Panc1 (cell line): ENCODE data around the gene MRPL2. TPM values are rescaled to one million over a fixed set of nuclear protein-coding genes. Genes with fewer than 3 reads are reported as not detected.
A peak's percentile ranks its signal among the peaks of the same experiment; 100 is the strongest.

Experiments
- ATAC-seq: fragments of 200-7000 bp; cut with Tn5 transposase; 2 replicates; pipeline ENCODE4 v1.9.1; 2020; ENCODE audit warnings: mild to moderate bottlenecking, moderate library complexity
- BruUV-seq: library from RNA; stranded (reverse); fragments of 400-500 nt; replicated peaks from 2 replicates; lab custom pipeline; 2021; lab: Mats Ljungman, UMichigan
- CTCF ChIA-PET: fragments of 300-600 bp; sonication (Branson Sonifier 250); formaldehyde crosslinking; loops from one replicate; lab custom pipeline; 2022; ENCODE audit warnings: antibody characterized with exemption; lab: Charles Lee
- POLR2A ChIA-PET: fragments of 300-600 bp; sonication (Branson Sonifier 250); formaldehyde crosslinking; loops from one replicate; lab custom pipeline; 2022; ENCODE audit warnings: antibody characterized with exemption; lab: Charles Lee
- DNase-seq: peaks from one replicate; pipeline ENCODE4 v3.0.0-alpha.2; 2010; ENCODE audit warnings: low read depth, low spot score
- H3K27ac ChIP-seq: 2 replicates; pipeline ENCODE4 v1.5.1; 2011; ENCODE audit warnings: mild to moderate bottlenecking, low read length, inconsistent platforms
- H3K27me3 ChIP-seq: fragments of 200-500 bp; sonication (Bioruptor generic); 2 replicates; pipeline ENCODE4 v1.6.0; 2014; ENCODE audit warnings: low read length, inconsistent platforms; ENCODE audit not compliant: control insufficient read depth, insufficient read depth
- H3K36me3 ChIP-seq: fragments of 200-500 bp; sonication (Bioruptor generic); 2 replicates; pipeline ENCODE4 v1.5.1; 2014; ENCODE audit warnings: inconsistent platforms, mild to moderate bottlenecking, low read length, moderate library complexity; ENCODE audit not compliant: control insufficient read depth, insufficient read depth
- H3K4me1 ChIP-seq: 2 replicates; pipeline ENCODE4 v1.5.1; 2011; ENCODE audit warnings: inconsistent platforms, mild to moderate bottlenecking, low read length, moderate library complexity; ENCODE audit not compliant: control insufficient read depth, insufficient read depth
- H3K4me3 ChIP-seq, 2 experiments: 2 replicates each; pipeline ENCODE4 v1.5.1; 2011 to 2012; ENCODE audit warnings: low read depth in 2 of 2, low read length in 2 of 2, mild to moderate bottlenecking in 2 of 2, inconsistent platforms in 1 of 2, moderate library complexity in 1 of 2
- H3K9me3 ChIP-seq: fragments of 200-500 bp; sonication (Bioruptor generic); 2 replicates; pipeline ENCODE4 v1.5.1; 2014; ENCODE audit warnings: low read depth, mild to moderate bottlenecking, inconsistent platforms, low read length, moderate library complexity; ENCODE audit not compliant: control insufficient read depth, insufficient read depth
- POLR2AphosphoS5 ChIP-seq: IDR thresholded peaks from 2 replicates; pipeline ENCODE4 v1.6.1; 2012; ENCODE audit warnings: mild to moderate bottlenecking, low read depth, low read length, moderate library complexity
- SIN3A ChIP-seq: IDR thresholded peaks from 2 replicates; pipeline ENCODE4 v1.6.1; 2012; ENCODE audit warnings: low read depth, mild to moderate bottlenecking, low read length, moderate library complexity, borderline replicate concordance; ENCODE audit not compliant: insufficient read depth
- TCF7L2 ChIP-seq: IDR thresholded peaks from 2 replicates; pipeline ENCODE4 v1.6.1; 2011; ENCODE audit warnings: mild to moderate bottlenecking, low read depth, low read length, inconsistent platforms
- in situ Hi-C: cut with HindIII; loops from 2 replicates; pipeline ENCODE4 v1.10.0; 2016; ENCODE audit warnings: low sequenced_read_pairs, low pct_unique_long_range_greater_than_20kb
- intact Hi-C: fragments of 100-400 bp; cut with micrococcal nuclease; formaldehyde crosslinking; loops from one replicate; pipeline ENCODE4 v1.10.0; 2022; ENCODE audit not compliant: unreplicated experiment
- total RNA-seq: library from RNA; stranded (reverse); gene quantifications from one replicate; pipeline ENCODE4 v1.2.1, GENCODE V29; 2021; ENCODE audit not compliant: unreplicated experiment
- TF ChIP-seq, protein P1 (sequence below): fragments of 450-650 bp; IDR thresholded peaks from 2 replicates; pipeline ENCODE4 v1.5.1; 2017; ENCODE audit warnings: mild to moderate bottlenecking
- TF ChIP-seq, protein P2 (sequence below), 2 experiments: IDR thresholded peaks; 2 replicates each; pipeline ENCODE4 v1.6.1; 2011 to 2012; ENCODE audit warnings: low read depth in 2 of 2, control low read depth in 1 of 2, low read length in 1 of 2, mild to moderate bottlenecking in 1 of 2, moderate library complexity in 1 of 2; ENCODE audit not compliant: insufficient read depth in 1 of 2

Gene MRPL2
- total RNA-seq, 1 experiment from 2014 or later, result 65.6 TPM

DNA sequence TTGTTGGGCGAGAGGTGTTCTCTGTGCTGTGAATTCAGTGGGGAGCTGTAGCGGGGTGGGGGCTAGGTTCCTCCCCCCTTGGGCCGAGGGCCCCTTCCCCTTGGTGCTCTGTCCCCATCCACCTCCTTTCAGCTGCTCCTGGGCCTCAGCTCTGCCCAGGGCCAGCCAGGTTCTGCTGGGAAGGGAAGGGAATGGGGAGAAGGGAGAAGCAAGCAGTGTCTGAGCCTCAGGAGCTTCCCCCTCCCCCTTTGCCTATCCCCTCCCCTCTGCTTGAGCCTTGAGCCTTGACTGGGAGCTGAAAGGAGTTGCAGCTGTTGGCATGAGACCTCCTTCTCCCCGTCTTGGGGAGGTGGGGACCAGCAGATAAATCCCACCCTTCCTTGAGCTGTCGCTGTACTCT lies 38.4 kb downstream of the MRPL2 start:
- intact Hi-C loops, result no loop called here
- Histone ChIP-seq H3K36me3 (peaks cover 5% of the 10 kb centered on the region; the same call in 1 of the 2 replicates), H3K4me1 (peaks cover 17% of the 10 kb centered on the region), H3K9me3 (no peaks in the 10 kb centered on the region), H3K27ac (peak overlapping the region; percentile 89), H3K4me3 (peak overlapping the region; percentile 63 to 99), H3K27me3 (no peaks in the 10 kb centered on the region)
- in situ Hi-C loops, result no loop called here
- CTCF ChIA-PET, result interaction anchor here (1.1 kb wide), 1 partner anchor 119 kb away, joined by 3 read pairs; no protein-coding TSS in a partner anchor
- DNase-seq, result no peak
- POLR2A ChIA-PET, result interaction anchor here (0.6 to 0.7 kb wide), 3 partner anchors 16 to 706 kb away, joined by 3 to 5 read pairs (median 3); no protein-coding TSS in a partner anchor
- peak; percentile 43 for ATAC-seq
- no TSS peak for BruUV-seq
- TF ChIP-seq TCF7L2, result no peak
- no peak for TF ChIP-seq SIN3A
- TF ChIP-seq, protein P1, sequence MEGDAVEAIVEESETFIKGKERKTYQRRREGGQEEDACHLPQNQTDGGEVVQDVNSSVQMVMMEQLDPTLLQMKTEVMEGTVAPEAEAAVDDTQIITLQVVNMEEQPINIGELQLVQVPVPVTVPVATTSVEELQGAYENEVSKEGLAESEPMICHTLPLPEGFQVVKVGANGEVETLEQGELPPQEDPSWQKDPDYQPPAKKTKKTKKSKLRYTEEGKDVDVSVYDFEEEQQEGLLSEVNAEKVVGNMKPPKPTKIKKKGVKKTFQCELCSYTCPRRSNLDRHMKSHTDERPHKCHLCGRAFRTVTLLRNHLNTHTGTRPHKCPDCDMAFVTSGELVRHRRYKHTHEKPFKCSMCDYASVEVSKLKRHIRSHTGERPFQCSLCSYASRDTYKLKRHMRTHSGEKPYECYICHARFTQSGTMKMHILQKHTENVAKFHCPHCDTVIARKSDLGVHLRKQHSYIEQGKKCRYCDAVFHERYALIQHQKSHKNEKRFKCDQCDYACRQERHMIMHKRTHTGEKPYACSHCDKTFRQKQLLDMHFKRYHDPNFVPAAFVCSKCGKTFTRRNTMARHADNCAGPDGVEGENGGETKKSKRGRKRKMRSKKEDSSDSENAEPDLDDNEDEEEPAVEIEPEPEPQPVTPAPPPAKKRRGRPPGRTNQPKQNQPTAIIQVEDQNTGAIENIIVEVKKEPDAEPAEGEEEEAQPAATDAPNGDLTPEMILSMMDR, result no peak
- TF ChIP-seq, protein P2, sequence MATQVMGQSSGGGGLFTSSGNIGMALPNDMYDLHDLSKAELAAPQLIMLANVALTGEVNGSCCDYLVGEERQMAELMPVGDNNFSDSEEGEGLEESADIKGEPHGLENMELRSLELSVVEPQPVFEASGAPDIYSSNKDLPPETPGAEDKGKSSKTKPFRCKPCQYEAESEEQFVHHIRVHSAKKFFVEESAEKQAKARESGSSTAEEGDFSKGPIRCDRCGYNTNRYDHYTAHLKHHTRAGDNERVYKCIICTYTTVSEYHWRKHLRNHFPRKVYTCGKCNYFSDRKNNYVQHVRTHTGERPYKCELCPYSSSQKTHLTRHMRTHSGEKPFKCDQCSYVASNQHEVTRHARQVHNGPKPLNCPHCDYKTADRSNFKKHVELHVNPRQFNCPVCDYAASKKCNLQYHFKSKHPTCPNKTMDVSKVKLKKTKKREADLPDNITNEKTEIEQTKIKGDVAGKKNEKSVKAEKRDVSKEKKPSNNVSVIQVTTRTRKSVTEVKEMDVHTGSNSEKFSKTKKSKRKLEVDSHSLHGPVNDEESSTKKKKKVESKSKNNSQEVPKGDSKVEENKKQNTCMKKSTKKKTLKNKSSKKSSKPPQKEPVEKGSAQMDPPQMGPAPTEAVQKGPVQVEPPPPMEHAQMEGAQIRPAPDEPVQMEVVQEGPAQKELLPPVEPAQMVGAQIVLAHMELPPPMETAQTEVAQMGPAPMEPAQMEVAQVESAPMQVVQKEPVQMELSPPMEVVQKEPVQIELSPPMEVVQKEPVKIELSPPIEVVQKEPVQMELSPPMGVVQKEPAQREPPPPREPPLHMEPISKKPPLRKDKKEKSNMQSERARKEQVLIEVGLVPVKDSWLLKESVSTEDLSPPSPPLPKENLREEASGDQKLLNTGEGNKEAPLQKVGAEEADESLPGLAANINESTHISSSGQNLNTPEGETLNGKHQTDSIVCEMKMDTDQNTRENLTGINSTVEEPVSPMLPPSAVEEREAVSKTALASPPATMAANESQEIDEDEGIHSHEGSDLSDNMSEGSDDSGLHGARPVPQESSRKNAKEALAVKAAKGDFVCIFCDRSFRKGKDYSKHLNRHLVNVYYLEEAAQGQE (IDR thresholded peaks at IDR 0.05; ENCODE audit: insufficient read depth in 1 of 2, low read depth in 2 of 2, low read length in 1 of 2), result no peak
- TF ChIP-seq POLR2AphosphoS5, result no peak

- intact Hi-C loops (no loop called here), in situ Hi-C loops (no loop called here)
- Histone ChIP-seq H3K4me1 (peaks cover 17% of the 10 kb centered on the region), H3K27ac (no peak overlapping the region), H3K36me3 (peaks cover 5% of the 10 kb centered on the region; the same call in 1 of the 2 replicates), H3K27me3 (no peaks in the 10 kb centered on the region), H3K9me3 (no peaks in the 10 kb centered on the region), H3K4me3 (no peak overlapping the region)
- no TSS peak for BruUV-seq
- ChIA-PET CTCF (interaction anchor here (1.1 kb wide), 1 partner anchor 119 kb away, joined by 3 read pairs; no protein-coding TSS in a partner anchor), POLR2A (interaction anchor here (0.6 to 0.7 kb wide), 2 partner anchors 15 to 42 kb away, joined by 3 read pairs; partner anchors contain the start of gene PEX6)
- DNase-seq (no peak), ATAC-seq (no peak)
- TF ChIP-seq POLR2AphosphoS5 (no peak), TCF7L2 (no peak), SIN3A (no peak)
- TF ChIP-seq, protein P1, result no peak
- TF ChIP-seq, protein P2 (IDR thresholded peaks at IDR 0.05; ENCODE audit: insufficient read depth in 1 of 2, low read depth in 2 of 2, low read length in 1 of 2), result no peak
These were observed 39.1 kb downstream of the MRPL2 start for GRCh38 chr6:43020052-43020705.
